Prostate gland (tissue), 2 donors: ENCODE results near the gene KIF5C.

Source experiments
- POLR2A ChIP-seq: fragments of 450-650 bp; IDR thresholded peaks from one replicate; pipeline ENCODE4 v1.6.1; 2016; ENCODE audit warnings: antibody characterized with exemption, mild to moderate bottlenecking
- POLR2AphosphoS5 ChIP-seq: sonication (generic); formaldehyde crosslinking; IDR thresholded peaks from one replicate; pipeline ENCODE4 v1.6.1; 2017; ENCODE audit warnings: antibody characterized with exemption
- TF ChIP-seq, protein P1 (sequence below), 4 experiments: fragments of 200-600 bp in 2 of 4; fragments of 450-650 bp in 2 of 4; sonication (generic) in 2 of 4; IDR thresholded peaks; 1 replicate in 3 of 4; 2 replicates in 1 of 4; pipeline ENCODE4 v1.5.1; 2016 to 2019; ENCODE audit warnings: antibody characterized with exemption in 4 of 4, mild to moderate bottlenecking in 2 of 4, moderate library complexity in 2 of 4

DNA sequence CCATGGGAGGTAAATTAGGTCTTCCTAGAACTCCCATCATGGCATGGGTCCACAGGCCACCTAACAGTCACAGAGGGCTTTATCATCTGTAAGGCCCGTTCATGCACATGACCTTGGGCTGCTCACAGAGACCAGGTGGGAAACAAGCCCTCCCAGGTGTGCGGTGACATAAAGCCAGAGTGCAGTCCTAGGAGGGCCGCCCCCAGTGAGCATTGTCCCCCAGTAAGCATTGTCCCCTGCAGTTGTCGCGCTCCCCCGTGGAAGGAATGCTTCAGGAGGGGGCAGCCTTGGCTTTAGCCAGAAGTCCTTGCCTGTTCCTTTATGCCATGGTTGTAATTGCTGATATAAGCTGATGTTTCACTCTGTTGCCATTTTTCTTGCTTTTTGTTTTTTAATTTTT is 121.8 kb downstream of the KIF5C start:
- TF ChIP-seq, protein P1, sequence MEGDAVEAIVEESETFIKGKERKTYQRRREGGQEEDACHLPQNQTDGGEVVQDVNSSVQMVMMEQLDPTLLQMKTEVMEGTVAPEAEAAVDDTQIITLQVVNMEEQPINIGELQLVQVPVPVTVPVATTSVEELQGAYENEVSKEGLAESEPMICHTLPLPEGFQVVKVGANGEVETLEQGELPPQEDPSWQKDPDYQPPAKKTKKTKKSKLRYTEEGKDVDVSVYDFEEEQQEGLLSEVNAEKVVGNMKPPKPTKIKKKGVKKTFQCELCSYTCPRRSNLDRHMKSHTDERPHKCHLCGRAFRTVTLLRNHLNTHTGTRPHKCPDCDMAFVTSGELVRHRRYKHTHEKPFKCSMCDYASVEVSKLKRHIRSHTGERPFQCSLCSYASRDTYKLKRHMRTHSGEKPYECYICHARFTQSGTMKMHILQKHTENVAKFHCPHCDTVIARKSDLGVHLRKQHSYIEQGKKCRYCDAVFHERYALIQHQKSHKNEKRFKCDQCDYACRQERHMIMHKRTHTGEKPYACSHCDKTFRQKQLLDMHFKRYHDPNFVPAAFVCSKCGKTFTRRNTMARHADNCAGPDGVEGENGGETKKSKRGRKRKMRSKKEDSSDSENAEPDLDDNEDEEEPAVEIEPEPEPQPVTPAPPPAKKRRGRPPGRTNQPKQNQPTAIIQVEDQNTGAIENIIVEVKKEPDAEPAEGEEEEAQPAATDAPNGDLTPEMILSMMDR (IDR thresholded peaks at IDR 0.05): no peak
- TF ChIP-seq POLR2A (no peak), POLR2AphosphoS5 (no peak)
